Ishikawa (cell line): Measurements from ENCODE around the gene KIF26B.

Experiments used
- CEBPB ChIP-seq: IDR thresholded peaks from 2 replicates; pipeline ENCODE4 v1.6.1; 2012
- CREB1 ChIP-seq: IDR thresholded peaks from 2 replicates; pipeline ENCODE4 v1.6.1; 2012; ENCODE audit warnings: low read depth
- EGR1 ChIP-seq: IDR thresholded peaks from 2 replicates; pipeline ENCODE4 v1.6.1; 2012
- EP300 ChIP-seq: IDR thresholded peaks from 2 replicates; pipeline ENCODE4 v1.6.1; 2012; ENCODE audit warnings: borderline replicate concordance
- FOXM1 ChIP-seq: IDR thresholded peaks from 2 replicates; pipeline ENCODE4 v1.6.1; 2012; ENCODE audit warnings: low read depth, borderline replicate concordance
- MAX ChIP-seq: IDR thresholded peaks from 2 replicates; pipeline ENCODE4 v1.6.1; 2012
- NFIC ChIP-seq: IDR thresholded peaks from 2 replicates; pipeline ENCODE4 v1.6.1; 2012
- RAD21 ChIP-seq: IDR thresholded peaks from 2 replicates; pipeline ENCODE4 v1.6.1; 2012; ENCODE audit warnings: low read depth
- TAF1 ChIP-seq: IDR thresholded peaks from 2 replicates; pipeline ENCODE4 v1.6.1; 2012; ENCODE audit warnings: low read depth, mild to moderate bottlenecking
- TCF12 ChIP-seq: IDR thresholded peaks from 2 replicates; pipeline ENCODE4 v1.6.1; 2012; ENCODE audit warnings: low read depth
- TEAD4 ChIP-seq: IDR thresholded peaks from 2 replicates; pipeline ENCODE4 v1.6.1; 2012
- USF1 ChIP-seq: IDR thresholded peaks from 2 replicates; pipeline ENCODE4 v1.6.1; 2012
- YY1 ChIP-seq: IDR thresholded peaks from 2 replicates; pipeline ENCODE4 v1.6.1; 2012; ENCODE audit warnings: low read depth
- ZBTB7A ChIP-seq: IDR thresholded peaks from 2 replicates; pipeline ENCODE4 v1.6.1; 2012; ENCODE audit warnings: low read depth
- TF ChIP-seq, protein P1 (sequence below): IDR thresholded peaks from 2 replicates; pipeline ENCODE4 v1.6.1; 2012; ENCODE audit warnings: low read depth, mild to moderate bottlenecking

Gene KIF26B

GRCh38 chr1:245679821-245680780, 525.3 kb downstream of the KIF26B start:
- TF ChIP-seq RAD21 (no peak), MAX (no peak), USF1 (no peak), FOXM1 (no peak), YY1 (no peak), CEBPB (no peak), ZBTB7A (no peak), TEAD4 (no peak), EP300 (no peak), NFIC (no peak), TCF12 (no peak), EGR1 (no peak)
- TF ChIP-seq, protein P1, sequence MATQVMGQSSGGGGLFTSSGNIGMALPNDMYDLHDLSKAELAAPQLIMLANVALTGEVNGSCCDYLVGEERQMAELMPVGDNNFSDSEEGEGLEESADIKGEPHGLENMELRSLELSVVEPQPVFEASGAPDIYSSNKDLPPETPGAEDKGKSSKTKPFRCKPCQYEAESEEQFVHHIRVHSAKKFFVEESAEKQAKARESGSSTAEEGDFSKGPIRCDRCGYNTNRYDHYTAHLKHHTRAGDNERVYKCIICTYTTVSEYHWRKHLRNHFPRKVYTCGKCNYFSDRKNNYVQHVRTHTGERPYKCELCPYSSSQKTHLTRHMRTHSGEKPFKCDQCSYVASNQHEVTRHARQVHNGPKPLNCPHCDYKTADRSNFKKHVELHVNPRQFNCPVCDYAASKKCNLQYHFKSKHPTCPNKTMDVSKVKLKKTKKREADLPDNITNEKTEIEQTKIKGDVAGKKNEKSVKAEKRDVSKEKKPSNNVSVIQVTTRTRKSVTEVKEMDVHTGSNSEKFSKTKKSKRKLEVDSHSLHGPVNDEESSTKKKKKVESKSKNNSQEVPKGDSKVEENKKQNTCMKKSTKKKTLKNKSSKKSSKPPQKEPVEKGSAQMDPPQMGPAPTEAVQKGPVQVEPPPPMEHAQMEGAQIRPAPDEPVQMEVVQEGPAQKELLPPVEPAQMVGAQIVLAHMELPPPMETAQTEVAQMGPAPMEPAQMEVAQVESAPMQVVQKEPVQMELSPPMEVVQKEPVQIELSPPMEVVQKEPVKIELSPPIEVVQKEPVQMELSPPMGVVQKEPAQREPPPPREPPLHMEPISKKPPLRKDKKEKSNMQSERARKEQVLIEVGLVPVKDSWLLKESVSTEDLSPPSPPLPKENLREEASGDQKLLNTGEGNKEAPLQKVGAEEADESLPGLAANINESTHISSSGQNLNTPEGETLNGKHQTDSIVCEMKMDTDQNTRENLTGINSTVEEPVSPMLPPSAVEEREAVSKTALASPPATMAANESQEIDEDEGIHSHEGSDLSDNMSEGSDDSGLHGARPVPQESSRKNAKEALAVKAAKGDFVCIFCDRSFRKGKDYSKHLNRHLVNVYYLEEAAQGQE: no peak

DNA sequence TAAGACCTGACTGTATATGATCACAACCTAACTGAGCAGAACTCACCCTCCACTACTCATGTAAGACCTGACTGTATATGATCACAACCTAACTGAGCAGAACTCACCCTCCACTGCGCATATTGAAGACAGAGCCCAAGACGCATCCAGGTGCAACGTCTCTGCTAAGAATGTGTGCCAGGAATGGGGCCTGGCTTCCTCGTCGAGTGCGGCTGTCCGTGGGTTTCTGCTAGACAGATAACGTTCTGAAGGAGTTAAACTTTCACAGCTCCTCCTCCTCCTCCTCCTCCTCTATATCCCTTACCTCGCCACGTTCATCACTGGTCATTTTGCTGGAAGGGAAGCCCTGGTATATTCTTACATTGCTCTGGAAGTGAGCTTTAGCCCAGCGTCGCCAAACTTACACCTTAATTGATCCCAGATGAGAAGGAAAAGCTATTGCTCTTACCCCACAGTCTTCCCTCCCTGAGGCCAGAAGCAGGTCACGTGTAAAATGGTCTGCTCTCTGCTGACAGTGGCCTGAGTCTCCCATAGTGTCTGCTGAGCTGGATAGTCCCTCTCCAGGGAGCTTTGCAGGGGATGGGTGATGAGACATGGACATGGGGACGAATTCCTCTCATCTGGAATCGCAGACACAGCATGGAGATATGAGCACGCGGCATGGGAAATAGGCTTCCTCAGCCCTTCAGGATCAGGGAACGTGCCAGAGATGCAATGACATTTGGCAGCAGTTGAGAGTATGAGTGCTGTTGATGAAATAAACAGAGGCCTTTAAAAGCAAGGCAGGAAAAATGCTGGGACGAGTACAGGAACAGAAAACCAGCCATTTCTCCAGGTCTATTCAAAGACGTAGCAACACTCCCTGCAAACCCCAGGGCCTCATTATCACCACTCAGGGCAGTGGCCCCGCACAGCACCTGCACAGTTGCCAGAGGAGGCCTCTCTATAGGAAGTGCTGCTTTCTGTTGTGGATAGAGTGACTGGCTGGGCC, 528.1 kb downstream of the KIF26B start:
- TF ChIP-seq FOXM1 (no peak), CEBPB (no peak), ZBTB7A (no peak), EP300 (no peak), USF1 (no peak), TAF1 (no peak), TCF12 (no peak), EGR1 (no peak), TEAD4 (no peak), YY1 (no peak)
- TF ChIP-seq, protein P1: no peak

GRCh38 chr1:245683676-245684075, 528.9 kb downstream of the KIF26B start:
- TF ChIP-seq CEBPB (no peak), ZBTB7A (no peak), RAD21 (no peak), YY1 (no peak)

DNA sequence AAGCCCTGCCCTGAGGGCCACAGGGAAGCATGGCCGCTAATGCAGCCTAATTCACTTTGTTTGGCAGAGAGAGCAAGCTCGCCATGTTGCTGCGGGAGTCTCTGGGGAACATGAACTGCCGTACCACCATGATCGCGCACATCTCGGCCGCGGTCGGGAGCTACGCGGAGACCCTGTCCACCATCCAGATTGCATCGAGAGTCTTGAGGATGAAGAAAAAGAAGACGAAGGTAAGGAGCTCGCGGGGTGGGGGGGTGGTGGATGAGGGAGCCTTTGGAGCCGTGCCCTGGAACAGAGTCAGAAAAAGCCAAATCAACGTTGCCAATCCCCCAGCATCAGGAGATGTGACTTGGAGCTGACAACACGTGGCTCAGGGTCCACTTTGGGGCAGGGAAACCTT, 529.4 kb downstream of the KIF26B start:
- TF ChIP-seq CREB1: no peak

GRCh38 chr1:245684571-245684970, 529.8 kb downstream of the KIF26B start:
- TF ChIP-seq NFIC (no peak), FOXM1 (no peak), CREB1 (no peak), YY1 (no peak), CEBPB (no peak), TCF12 (no peak), ZBTB7A (no peak), TAF1 (no peak), USF1 (no peak), EGR1 (no peak), EP300 (no peak), RAD21 (no peak), MAX (no peak), TEAD4 (no peak)
- TF ChIP-seq, protein P1: no peak
